CD4-positive, alpha-beta memory T cell (primary cell): ENCODE measurements around the gene TRABD2B. TPM values are rescaled to one million over a fixed set of nuclear protein-coding genes. Genes with fewer than 3 reads are reported as not detected.

Experiments used
- CTCF ChIA-PET: fragments of 350-600 bp; sonication (Branson Sonifier 250); formaldehyde crosslinking; loops from one replicate; lab custom pipeline; 2021; ENCODE audit warnings: inconsistent platforms; ENCODE audit not compliant: partially characterized antibody; lab: Charles Lee
- POLR2A ChIA-PET: fragments of 350-600 bp; sonication (Branson Sonifier 250); formaldehyde crosslinking; loops from one replicate; lab custom pipeline; 2021; ENCODE audit not compliant: partially characterized antibody; lab: Charles Lee
- DNase-seq, 5 donors: peaks; one replicate each; pipeline versions ENCODE4 v3.0.0 to v3.0.0-alpha.2; 2020 to 2022; ENCODE audit warnings: mixed read lengths in 1 of 5
- H3K27ac ChIP-seq: one replicate; pipeline ENCODE4 v1.7.0; 2013; ENCODE audit warnings: low read depth, low read length
- H3K27me3 ChIP-seq: 2 replicates; pipeline ENCODE4 v1.7.0; 2013; ENCODE audit warnings: mild to moderate bottlenecking, low read length, moderate library complexity; ENCODE audit not compliant: insufficient read depth
- H3K36me3 ChIP-seq: 2 replicates; pipeline ENCODE4 v1.7.0; 2013; ENCODE audit warnings: mild to moderate bottlenecking, low read length, moderate library complexity; ENCODE audit not compliant: insufficient read depth
- H3K4me1 ChIP-seq: 2 replicates; pipeline ENCODE4 v1.7.0; 2013; ENCODE audit warnings: mild to moderate bottlenecking, low read length, moderate library complexity; ENCODE audit not compliant: insufficient read depth
- H3K4me3 ChIP-seq, 2 donors: one replicate each; pipeline ENCODE4 v1.7.0; 2013; ENCODE audit warnings: low read length in 2 of 2, mild to moderate bottlenecking in 1 of 2
- H3K9me3 ChIP-seq, 2 donors: one replicate each; pipeline ENCODE4 v1.7.0; 2013; ENCODE audit warnings: low read length in 2 of 2, control low read depth in 1 of 2; ENCODE audit not compliant: control insufficient read depth in 1 of 2
- H3K27ac Mint-ChIP-seq, 7 donors: one replicate each; pipeline ENCODE4 v1.8.0; 2020 to 2021; ENCODE audit warnings: mixed read lengths in 7 of 7, mild to moderate bottlenecking in 6 of 7, inconsistent platforms in 3 of 7, moderate library complexity in 3 of 7
- H3K27me3 Mint-ChIP-seq, 2 donors: one replicate each; pipeline ENCODE4 v1.8.0; 2020 to 2021; ENCODE audit warnings: mixed read lengths in 2 of 2
- H3K36me3 Mint-ChIP-seq, 2 donors: one replicate each; pipeline ENCODE4 v1.8.0; 2020 to 2021; ENCODE audit warnings: mixed read lengths in 2 of 2, inconsistent platforms in 1 of 2, mild to moderate bottlenecking in 1 of 2
- H3K4me1 Mint-ChIP-seq, 4 donors: one replicate each; pipeline ENCODE4 v1.8.0; 2020 to 2021; ENCODE audit warnings: mixed read lengths in 4 of 4, mild to moderate bottlenecking in 1 of 4
- H3K4me3 Mint-ChIP-seq, 8 donors: one replicate each; pipeline ENCODE4 v1.8.0; 2020 to 2021; ENCODE audit warnings: mixed read lengths in 8 of 8, mild to moderate bottlenecking in 7 of 8, moderate library complexity in 6 of 8, inconsistent platforms in 3 of 8
- H3K9me3 Mint-ChIP-seq, 8 donors: one replicate each; pipeline ENCODE4 v1.8.0; 2020 to 2021; ENCODE audit warnings: mixed read lengths in 8 of 8, mild to moderate bottlenecking in 5 of 8, inconsistent platforms in 3 of 8, moderate library complexity in 1 of 8
- intact Hi-C: fragments of 100-400 bp; cut with micrococcal nuclease; formaldehyde crosslinking; loops from one replicate; pipeline ENCODE4 v1.15.1; 2023
- polyA plus RNA-seq, 2 donors: library from polyadenylated mRNA; unstranded; fragments of 300-500 nt; fragmentation: Illumina TruSeq; gene quantifications; one replicate each; pipeline ENCODE4 v1.2.3, GENCODE V29; 2021
- total RNA-seq, 2 experiments: library from RNA; stranded (reverse); gene quantifications; one replicate each; pipeline ENCODE4 v1.2.3, GENCODE V29; 2021

Gene TRABD2B
- total and polyA plus RNA-seq, 4 experiments from 2014 or later = not detected

DNA sequence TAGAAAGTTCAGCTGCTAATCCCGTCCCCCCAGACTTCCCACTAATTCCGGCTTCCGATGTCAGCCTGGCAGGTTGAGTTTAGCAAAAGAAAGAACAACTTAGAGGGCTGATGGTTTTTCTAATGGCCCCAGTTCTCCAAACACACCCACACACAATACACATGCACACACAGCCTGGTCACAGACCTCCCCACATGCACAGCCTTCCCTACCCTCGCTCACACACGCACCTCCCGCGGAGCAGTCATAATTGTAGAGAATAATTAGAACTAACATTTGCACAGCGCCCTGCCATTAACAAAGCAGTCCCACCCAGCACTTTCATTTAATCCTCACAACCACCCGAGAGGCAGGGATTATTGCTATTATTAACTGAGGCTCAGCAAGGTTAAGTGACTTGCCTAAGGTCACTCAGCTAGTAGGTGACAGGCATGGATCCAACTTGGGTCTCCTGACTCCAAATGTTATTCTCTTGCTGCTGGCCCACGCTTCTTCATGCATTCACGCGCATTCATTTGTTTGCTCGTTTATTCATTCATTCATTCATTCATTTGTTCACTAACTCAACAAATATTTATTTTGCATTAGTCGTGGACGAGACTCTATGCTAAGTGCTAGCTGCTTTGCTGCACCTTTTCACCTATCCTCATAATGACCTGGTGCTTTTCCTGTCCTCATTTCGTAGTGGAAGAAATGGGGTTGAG is 284.4 kb downstream of the TRABD2B start:
- peak overlapping the region in 1 of 8 donors; percentile 2 for H3K4me3 Mint-ChIP-seq
- intact Hi-C loops = loop anchor here (5.0 kb wide), 1 partner anchor 535 kb away; no protein-coding TSS in a partner anchor
- H3K36me3 Mint-ChIP-seq = no peaks in the 10 kb centered on the region
- DNase-seq = no peak
- H3K4me1 ChIP-seq = peaks cover 20% of the 10 kb centered on the region
- H3K9me3 Mint-ChIP-seq = peaks cover 0 to 2% (median 0%) of the 10 kb centered on the region in 8 donors
- peaks cover 41% of the 10 kb centered on the region for H3K27me3 ChIP-seq
- peaks cover 0 to 17% (median 8%) of the 10 kb centered on the region in 4 donors for H3K4me1 Mint-ChIP-seq
- H3K9me3 ChIP-seq = no peaks in the 10 kb centered on the region
- CTCF ChIA-PET = interaction anchor here (17.2 kb wide), 1 partner anchor 278 kb away, joined by 138 read pairs; the partner anchor contains the start of gene FOXD2
- no peak overlapping the region for H3K27ac ChIP-seq
- H3K4me3 ChIP-seq = no peak overlapping the region
- POLR2A ChIA-PET = no interaction called here
- H3K36me3 ChIP-seq = no peaks in the 10 kb centered on the region
- H3K27ac Mint-ChIP-seq = peak overlapping the region in 1 of 7 donors; percentile 23
- H3K27me3 Mint-ChIP-seq = peaks cover 42 to 54% of the 10 kb centered on the region in 2 donors

DNA sequence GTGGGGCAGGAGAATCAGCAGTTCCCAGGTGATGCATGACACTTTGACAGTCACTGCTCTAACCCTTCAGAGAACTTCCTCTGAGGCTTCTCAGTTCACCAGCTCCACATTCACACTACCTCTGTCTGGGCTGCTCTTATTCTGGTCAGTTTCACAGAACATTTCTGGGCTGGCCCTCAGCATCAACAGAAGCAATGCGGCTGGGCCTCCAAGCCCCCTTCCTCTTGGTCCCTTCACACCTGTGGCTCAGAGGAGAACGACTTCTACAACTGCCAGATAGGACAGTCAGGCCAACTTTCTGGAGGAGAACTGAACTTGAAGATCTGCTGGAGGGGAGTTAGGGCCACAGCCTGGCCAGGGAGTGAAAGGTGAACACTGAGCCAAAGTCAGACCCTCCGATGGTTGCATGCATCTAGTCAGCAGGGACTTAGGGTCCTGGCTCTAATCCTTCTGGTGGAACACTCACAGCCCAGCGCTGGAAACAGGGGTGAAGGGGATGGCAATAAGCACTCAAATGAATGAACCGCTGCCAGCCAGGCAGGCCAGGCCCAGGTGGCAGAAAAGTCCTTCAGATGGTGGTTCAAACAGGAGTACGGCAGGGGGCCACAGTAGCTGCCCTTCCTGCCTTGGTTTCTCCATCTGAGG is 285.2 kb downstream of the TRABD2B start:
- intact Hi-C loops = loop anchor here (5.0 kb wide), 1 partner anchor 535 kb away; no protein-coding TSS in a partner anchor
- Mint-ChIP-seq H3K36me3 (no peaks in the 10 kb centered on the region), H3K4me1 (peaks cover 0 to 17% (median 8%) of the 10 kb centered on the region in 4 donors), H3K27me3 (peaks cover 39 to 51% of the 10 kb centered on the region in 2 donors), H3K4me3 (peak overlapping the region in 1 of 8 donors; percentile 20), H3K9me3 (peaks cover 0 to 2% (median 0%) of the 10 kb centered on the region in 8 donors), H3K27ac (no peak overlapping the region)
- H3K4me3 ChIP-seq = no peak overlapping the region
- no peaks in the 10 kb centered on the region for H3K36me3 ChIP-seq
- DNase-seq = no peak
- H3K9me3 ChIP-seq = no peaks in the 10 kb centered on the region
- ChIA-PET CTCF (interaction anchor here (1.2 to 17.2 kb wide), 4 partner anchors 14 to 518 kb away, joined by 3 to 138 read pairs (median 6); partner anchors contain the start of gene FOXD2), POLR2A (no interaction called here)
- H3K27me3 ChIP-seq = peaks cover 36% of the 10 kb centered on the region
- peaks cover 20% of the 10 kb centered on the region for H3K4me1 ChIP-seq
- no peak overlapping the region for H3K27ac ChIP-seq

DNA sequence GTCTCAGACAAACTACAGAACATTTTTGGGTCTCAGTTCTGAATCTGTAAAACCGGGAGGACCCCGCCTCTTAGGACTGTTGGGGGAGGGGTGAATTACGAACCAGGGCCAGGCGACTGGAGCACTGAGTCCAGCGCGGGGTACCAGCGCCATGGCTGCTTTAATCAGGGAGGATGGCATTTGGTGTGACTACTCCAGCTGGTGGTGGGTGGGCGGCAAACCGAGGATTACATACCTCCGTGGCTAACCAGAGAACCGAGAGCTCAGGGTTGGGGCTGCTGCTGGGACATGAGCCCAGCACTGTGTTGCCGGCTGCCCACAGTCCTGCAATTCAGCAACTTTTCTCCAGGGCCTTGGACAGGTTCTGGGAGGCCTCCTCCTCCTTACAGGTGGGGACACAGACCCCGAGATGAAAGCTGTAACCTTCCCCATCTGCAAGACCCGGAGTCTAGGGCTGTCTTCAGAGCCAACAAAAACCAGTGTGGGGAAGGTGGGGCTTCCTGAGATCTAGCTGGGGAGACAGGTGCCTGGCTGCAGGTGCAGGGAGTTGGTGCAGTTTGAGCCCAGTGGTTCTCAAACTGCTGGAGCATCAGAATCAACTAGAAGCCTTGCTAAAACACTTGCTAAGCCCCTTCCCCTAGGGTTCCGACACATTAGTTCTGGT is 285.9 kb downstream of the TRABD2B start:
- H3K4me1 ChIP-seq = peaks cover 20% of the 10 kb centered on the region
- no peak overlapping the region for H3K27ac ChIP-seq
- H3K4me3 ChIP-seq = no peak overlapping the region
- H3K27me3 ChIP-seq = peaks cover 31% of the 10 kb centered on the region
- no peaks in the 10 kb centered on the region for H3K9me3 ChIP-seq
- peaks cover 0 to 17% (median 8%) of the 10 kb centered on the region in 4 donors for H3K4me1 Mint-ChIP-seq
- peak overlapping the region in 1 of 8 donors; percentile 20 for H3K4me3 Mint-ChIP-seq
- ChIA-PET CTCF (interaction anchor here (1.1 to 17.2 kb wide), 11 partner anchors 8 to 532 kb away, joined by 3 to 138 read pairs (median 8); partner anchors contain the start of gene FOXD2), POLR2A (no interaction called here)
- intact Hi-C loops = loop anchor here (5.0 kb wide), 1 partner anchor 534 kb away; no protein-coding TSS in a partner anchor
- no peaks in the 10 kb centered on the region for H3K36me3 Mint-ChIP-seq
- no peaks in the 10 kb centered on the region for H3K36me3 ChIP-seq
- H3K27ac Mint-ChIP-seq = peak overlapping the region in 1 of 7 donors; percentile 18
- H3K9me3 Mint-ChIP-seq = peaks cover 0 to 2% (median 0%) of the 10 kb centered on the region in 8 donors
- no peak for DNase-seq
- H3K27me3 Mint-ChIP-seq = peaks cover 39 to 46% of the 10 kb centered on the region in 2 donors

Other genes with a start within 250 kb of the TRABD2B start
- not detected for gene SLC5A9, start 225.3 kb upstream of the TRABD2B start, total RNA-seq
- not detected for gene SLC5A9, start 225.3 kb upstream of the TRABD2B start, polyA plus RNA-seq